ENCODE results near the gene KCNIP4. TPM values are rescaled to one million over a fixed set of nuclear protein-coding genes. Genes with fewer than 3 reads are reported as not detected.

The KCNIP4 gene
- total RNA-seq, 1 donor = not detected

- Histone ChIP-seq H3K27me3 (ENCODE audit: insufficient read depth, low read length) (no peaks in the 10 kb centered on the region), H3K4me2 (ENCODE audit: insufficient read depth, low read length) (no peak overlapping the region), H2AFZ (ENCODE audit: low read length) (no peak overlapping the region), H3K79me2 (ENCODE audit: insufficient read depth, low read length) (no peaks in the 10 kb centered on the region), H3K4me1 (ENCODE audit: insufficient read depth, low read length) (no peaks in the 10 kb centered on the region), H3K36me3 (ENCODE audit: insufficient read depth, low read length) (no peaks in the 10 kb centered on the region), H3K27ac (ENCODE audit: low read depth, low read length) (no peak overlapping the region), H3K4me3 (ENCODE audit: insufficient read depth, low read length) (no peak overlapping the region), H3K9me3 (ENCODE audit: low read depth, low read length) (no peaks in the 10 kb centered on the region), H4K20me1 (ENCODE audit: insufficient read depth, low read length) (no peaks in the 10 kb centered on the region)
- DNase-seq (ENCODE audit: insufficient read length, low spot score, missing footprints) = no peak
- TF ChIP-seq CTCF (IDR thresholded peaks at IDR 0.05; ENCODE audit: extremely low read depth, low read depth, low read length) = no peak
Measured at GRCh38 chr4:21543514-21543913, 405.1 kb downstream of the KCNIP4 start.

- H3K27me3 ChIP-seq (ENCODE audit: insufficient read depth, low read length) = no peaks in the 10 kb centered on the region
- no peak overlapping the region for H2AFZ ChIP-seq (ENCODE audit: low read length)
- no peak overlapping the region for H3K4me2 ChIP-seq (ENCODE audit: insufficient read depth, low read length)
- no peak overlapping the region for H3K4me3 ChIP-seq (ENCODE audit: insufficient read depth, low read length)
- DNase-seq (ENCODE audit: insufficient read length, low spot score, missing footprints) = no peak
- H3K9me3 ChIP-seq (ENCODE audit: low read depth, low read length) = no peaks in the 10 kb centered on the region
- H3K27ac ChIP-seq (ENCODE audit: low read depth, low read length) = no peak overlapping the region
- TF ChIP-seq CTCF (IDR thresholded peaks at IDR 0.05; ENCODE audit: extremely low read depth, low read depth, low read length) = no peak
- no peaks in the 10 kb centered on the region for H4K20me1 ChIP-seq (ENCODE audit: insufficient read depth, low read length)
- H3K36me3 ChIP-seq (ENCODE audit: insufficient read depth, low read length) = no peaks in the 10 kb centered on the region
- H3K4me1 ChIP-seq (ENCODE audit: insufficient read depth, low read length) = no peaks in the 10 kb centered on the region
- no peaks in the 10 kb centered on the region for H3K79me2 ChIP-seq (ENCODE audit: insufficient read depth, low read length)
Measured at GRCh38 chr4:21535898-21536297, 412.7 kb downstream of the KCNIP4 start.

DNA sequence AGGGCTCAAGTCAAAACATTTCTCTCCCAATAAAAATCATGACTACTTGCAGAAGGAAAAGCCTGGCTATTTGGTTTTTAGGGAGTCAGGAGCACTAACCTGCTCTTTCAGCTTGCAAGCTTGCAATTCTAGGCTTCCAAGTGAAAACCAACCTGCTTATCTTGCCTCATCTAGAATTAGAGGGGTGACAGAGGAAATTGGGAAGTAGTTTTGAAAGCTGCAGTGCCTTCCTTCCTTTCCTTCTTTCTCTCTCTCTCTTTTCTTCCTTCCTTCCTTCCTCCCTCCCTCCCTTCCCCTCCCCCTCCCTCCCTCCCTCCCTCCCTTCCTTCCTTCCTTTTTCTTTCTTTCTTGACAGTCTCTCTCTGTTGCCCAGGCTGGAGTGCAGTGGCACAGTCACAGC is 417.5 kb downstream of the KCNIP4 start:
- no peak overlapping the region for H2AFZ ChIP-seq (ENCODE audit: low read length)
- no peak for TF ChIP-seq CTCF (IDR thresholded peaks at IDR 0.05; ENCODE audit: extremely low read depth, low read depth, low read length)
- H4K20me1 ChIP-seq (ENCODE audit: insufficient read depth, low read length) = no peaks in the 10 kb centered on the region
- H3K27me3 ChIP-seq (ENCODE audit: insufficient read depth, low read length) = no peaks in the 10 kb centered on the region
- no peaks in the 10 kb centered on the region for H3K9me3 ChIP-seq (ENCODE audit: low read depth, low read length)
- no peak for DNase-seq (ENCODE audit: insufficient read length, low spot score, missing footprints)
- H3K4me1 ChIP-seq (ENCODE audit: insufficient read depth, low read length) = no peaks in the 10 kb centered on the region
- H3K4me3 ChIP-seq (ENCODE audit: insufficient read depth, low read length) = no peak overlapping the region
- H3K27ac ChIP-seq (ENCODE audit: low read depth, low read length) = no peak overlapping the region
- no peaks in the 10 kb centered on the region for H3K79me2 ChIP-seq (ENCODE audit: insufficient read depth, low read length)
- H3K36me3 ChIP-seq (ENCODE audit: insufficient read depth, low read length) = no peaks in the 10 kb centered on the region
- no peak overlapping the region for H3K4me2 ChIP-seq (ENCODE audit: insufficient read depth, low read length)

DNA sequence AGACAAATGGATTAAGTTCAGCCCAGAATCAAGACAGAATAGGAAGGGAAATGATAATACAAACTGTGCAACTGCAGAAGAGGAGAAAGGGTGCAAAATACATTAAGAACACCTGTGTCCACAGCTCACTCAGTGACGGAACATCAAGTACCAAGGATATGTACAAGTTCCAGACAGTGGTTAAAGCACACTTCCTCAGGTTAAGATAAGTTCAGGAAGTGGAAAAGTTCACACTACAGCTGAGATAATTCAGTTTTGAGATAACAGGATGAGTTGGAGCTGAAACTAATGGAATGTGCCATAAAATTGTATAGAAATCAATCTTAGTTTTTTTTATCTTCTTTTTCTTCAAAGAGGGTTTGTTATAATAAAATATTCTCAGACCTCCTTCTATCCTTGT is 419.4 kb downstream of the KCNIP4 start:
- no peaks in the 10 kb centered on the region for H3K36me3 ChIP-seq (ENCODE audit: insufficient read depth, low read length)
- no peaks in the 10 kb centered on the region for H3K27me3 ChIP-seq (ENCODE audit: insufficient read depth, low read length)
- no peak for TF ChIP-seq CTCF (IDR thresholded peaks at IDR 0.05; ENCODE audit: extremely low read depth, low read depth, low read length)
- H3K4me2 ChIP-seq (ENCODE audit: insufficient read depth, low read length) = no peak overlapping the region
- no peaks in the 10 kb centered on the region for H4K20me1 ChIP-seq (ENCODE audit: insufficient read depth, low read length)
- no peak for DNase-seq (ENCODE audit: insufficient read length, low spot score, missing footprints)
- H3K79me2 ChIP-seq (ENCODE audit: insufficient read depth, low read length) = no peaks in the 10 kb centered on the region
- H3K4me3 ChIP-seq (ENCODE audit: insufficient read depth, low read length) = no peak overlapping the region
- no peak overlapping the region for H3K27ac ChIP-seq (ENCODE audit: low read depth, low read length)
- no peaks in the 10 kb centered on the region for H3K4me1 ChIP-seq (ENCODE audit: insufficient read depth, low read length)
- no peak overlapping the region for H2AFZ ChIP-seq (ENCODE audit: low read length)
- no peaks in the 10 kb centered on the region for H3K9me3 ChIP-seq (ENCODE audit: low read depth, low read length)
